H1 (cell line): ENCODE data around the gene CTBP2.

Experiments used
- BRCA1 ChIP-seq: IDR thresholded peaks from 2 replicates; pipeline ENCODE4 v1.6.1; 2012; ENCODE audit warnings: low read depth, low read length, improper control_type of control experiment
- CHD2 ChIP-seq: IDR thresholded peaks from 2 replicates; pipeline ENCODE4 v1.6.1; 2012; ENCODE audit warnings: low read length, improper control_type of control experiment
- GTF2F1 ChIP-seq: IDR thresholded peaks from 2 replicates; pipeline ENCODE4 v1.6.1; 2012; ENCODE audit warnings: low read depth, low read length, improper control_type of control experiment, borderline replicate concordance

- TF ChIP-seq CHD2 (no peak), GTF2F1 (no peak), BRCA1 (no peak)
Measured at GRCh38 chr10:125076891-125077541, 83.3 kb downstream of the CTBP2 start.
